OCI-M1 (cell line): Measurements from ENCODE around the gene NES.
"Not testable (repeated sequence)": the region's sequence is repeated elsewhere in the genome, so short reads cannot be mapped to it uniquely, and the experiment has no call there.

Experiments used
- DNase-seq: peaks from one replicate; lab custom pipeline; 2025; lab: John Stamatoyannopoulos, UW

The NES gene

GRCh38 chr1:156646738-156647211 lies 30.4 kb downstream of the NES start:
- DNase-seq: no peak

- DNase-seq: no peak
Measured at GRCh38 chr1:156645666-156646065, 31.5 kb downstream of the NES start.

GRCh38 chr1:156645056-156645455 lies 32.2 kb downstream of the NES start:
- DNase-seq: no peak

- no peak for DNase-seq
Measured at GRCh38 chr1:156644640-156645039, 32.6 kb downstream of the NES start.

- no peak for DNase-seq
Measured at GRCh38 chr1:156644146-156644545, 33.1 kb downstream of the NES start.

- DNase-seq: peak; percentile 48
Measured at GRCh38 chr1:156643778-156644092, 33.5 kb downstream of the NES start.

- DNase-seq: no peak
Measured at GRCh38 chr1:156643049-156643777, 34.0 kb downstream of the NES start.

- DNase-seq: no peak
Measured at GRCh38 chr1:156642265-156643048, 34.8 kb downstream of the NES start.

- no peak for DNase-seq
Measured at GRCh38 chr1:156641761-156642264, 35.4 kb downstream of the NES start, which contains the start of gene BCAN. BCAN (plus strand) TSS chr1:156642117; CDS start chr1:156646055, 3,938 bp downstream.

GRCh38 chr1:156640842-156641706 lies 36.1 kb downstream of the NES start:
- no peak for DNase-seq

GRCh38 chr1:156639601-156640101 lies 37.6 kb downstream of the NES start:
- no peak for DNase-seq

- DNase-seq: no peak
Measured at GRCh38 chr1:156638189-156638985, 38.8 kb downstream of the NES start.

- no peak for DNase-seq
Measured at GRCh38 chr1:156632355-156632754, 44.9 kb downstream of the NES start.

GRCh38 chr1:156631152-156631551 lies 46.1 kb downstream of the NES start:
- not testable (repeated sequence) for DNase-seq

- no peak for DNase-seq
Measured at GRCh38 chr1:156629823-156630449, 47.3 kb downstream of the NES start.

GRCh38 chr1:156627313-156627880 lies 49.8 kb downstream of the NES start:
- peak; percentile 82 for DNase-seq

- DNase-seq: no peak
Measured at GRCh38 chr1:156626079-156626438, 51.1 kb downstream of the NES start.

GRCh38 chr1:156625436-156626078 lies 51.6 kb downstream of the NES start:
- DNase-seq: peak; percentile 71

- no peak for DNase-seq
Measured at GRCh38 chr1:156624814-156625435, 52.3 kb downstream of the NES start.
